ENCODE measurements around the gene NELL2. TPM values are rescaled to one million over a fixed set of nuclear protein-coding genes. Genes with fewer than 3 reads are reported as not detected.

NELL2 gene
- total and polyA plus RNA-seq, 4 donors: 0.09 to 0.42 (median 0.17) TPM; not detected in 1

GRCh38 chr12:44889926-44890325 lies 13.8 kb upstream of the NELL2 start (continued):
- no peak for TF ChIP-seq FOXA1 (IDR thresholded peaks at IDR 0.05)
- TF ChIP-seq YY1 (IDR thresholded peaks at IDR 0.05): no peak
- TF ChIP-seq, protein P1, sequence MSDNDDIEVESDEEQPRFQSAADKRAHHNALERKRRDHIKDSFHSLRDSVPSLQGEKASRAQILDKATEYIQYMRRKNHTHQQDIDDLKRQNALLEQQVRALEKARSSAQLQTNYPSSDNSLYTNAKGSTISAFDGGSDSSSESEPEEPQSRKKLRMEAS (IDR thresholded peaks at IDR 0.05): no peak
- TF ChIP-seq NR2F2 (IDR thresholded peaks at IDR 0.05): no peak
- no peak for TF ChIP-seq EGR1 (IDR thresholded peaks at IDR 0.05; ENCODE audit: low read depth in 2 of 2)
- TF ChIP-seq RAD21 (IDR thresholded peaks at IDR 0.05): no peak

DNA sequence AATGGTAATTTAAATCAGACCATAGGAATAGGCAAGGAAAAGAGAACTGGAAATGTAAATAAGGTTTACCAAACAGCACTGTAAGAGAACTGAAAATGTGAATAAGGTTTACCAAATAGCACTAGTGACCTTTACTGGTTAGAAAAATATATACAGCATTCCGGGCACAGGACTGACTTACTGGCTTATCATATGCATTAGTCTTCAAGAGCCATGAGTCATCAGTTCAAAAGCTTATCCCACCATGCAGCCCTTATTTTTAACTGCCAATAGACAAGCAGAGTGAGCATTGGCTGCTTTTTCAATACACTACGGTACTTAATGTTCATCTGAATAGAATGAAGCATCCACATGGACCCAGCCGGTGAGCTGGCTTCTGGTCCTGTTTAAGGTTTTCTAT lies 13.0 kb upstream of the NELL2 start:
- Histone ChIP-seq H3K27me3 (ENCODE audit: control insufficient read depth in 4 of 4, insufficient read depth in 4 of 4, low read length in 3 of 4) (peaks cover 0 to 3% (median 0%) of the 10 kb centered on the region in 4 donors), H3K9ac (ENCODE audit: low read depth in 1 of 2, low read length in 2 of 2) (no peak overlapping the region), H3K4me3 (ENCODE audit: low read depth in 1 of 3, low read length in 3 of 3) (no peak overlapping the region), H3K9me3 (ENCODE audit: control insufficient read depth in 4 of 4, low read length in 3 of 4) (no peaks in the 10 kb centered on the region), H3K4me1 (ENCODE audit: control insufficient read depth in 4 of 4, insufficient read depth in 4 of 4, low read length in 3 of 4) (no peaks in the 10 kb centered on the region), H3K27ac (ENCODE audit: low read depth in 1 of 2, low read length in 2 of 2) (no peak overlapping the region), H3K36me3 (ENCODE audit: control insufficient read depth in 4 of 4, insufficient read depth in 3 of 4, low read depth in 1 of 4, low read length in 3 of 4) (no peaks in the 10 kb centered on the region)
- 78% methylated on average over 3 of the region's 3 CpGs for WGBS
- no peak for DNase-seq (ENCODE audit: low spot score)
- no peak for TF ChIP-seq FOXA2 (IDR thresholded peaks at IDR 0.05)
- TF ChIP-seq, protein P2, sequence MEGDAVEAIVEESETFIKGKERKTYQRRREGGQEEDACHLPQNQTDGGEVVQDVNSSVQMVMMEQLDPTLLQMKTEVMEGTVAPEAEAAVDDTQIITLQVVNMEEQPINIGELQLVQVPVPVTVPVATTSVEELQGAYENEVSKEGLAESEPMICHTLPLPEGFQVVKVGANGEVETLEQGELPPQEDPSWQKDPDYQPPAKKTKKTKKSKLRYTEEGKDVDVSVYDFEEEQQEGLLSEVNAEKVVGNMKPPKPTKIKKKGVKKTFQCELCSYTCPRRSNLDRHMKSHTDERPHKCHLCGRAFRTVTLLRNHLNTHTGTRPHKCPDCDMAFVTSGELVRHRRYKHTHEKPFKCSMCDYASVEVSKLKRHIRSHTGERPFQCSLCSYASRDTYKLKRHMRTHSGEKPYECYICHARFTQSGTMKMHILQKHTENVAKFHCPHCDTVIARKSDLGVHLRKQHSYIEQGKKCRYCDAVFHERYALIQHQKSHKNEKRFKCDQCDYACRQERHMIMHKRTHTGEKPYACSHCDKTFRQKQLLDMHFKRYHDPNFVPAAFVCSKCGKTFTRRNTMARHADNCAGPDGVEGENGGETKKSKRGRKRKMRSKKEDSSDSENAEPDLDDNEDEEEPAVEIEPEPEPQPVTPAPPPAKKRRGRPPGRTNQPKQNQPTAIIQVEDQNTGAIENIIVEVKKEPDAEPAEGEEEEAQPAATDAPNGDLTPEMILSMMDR (IDR thresholded peaks at IDR 0.05; ENCODE audit: low read depth, low read length, missing input control): no peak
- TF ChIP-seq YY1 (IDR thresholded peaks at IDR 0.05): no peak
- TF ChIP-seq EGR1 (IDR thresholded peaks at IDR 0.05; ENCODE audit: low read depth in 2 of 2): no peak
- TF ChIP-seq JUND (IDR thresholded peaks at IDR 0.05): no peak
- TF ChIP-seq HNF4G (IDR thresholded peaks at IDR 0.05): no peak
- TF ChIP-seq, protein P3, sequence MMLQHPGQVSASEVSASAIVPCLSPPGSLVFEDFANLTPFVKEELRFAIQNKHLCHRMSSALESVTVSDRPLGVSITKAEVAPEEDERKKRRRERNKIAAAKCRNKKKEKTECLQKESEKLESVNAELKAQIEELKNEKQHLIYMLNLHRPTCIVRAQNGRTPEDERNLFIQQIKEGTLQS (IDR thresholded peaks at IDR 0.05): no peak
- TF ChIP-seq FOXA1 (IDR thresholded peaks at IDR 0.05): no peak
- TF ChIP-seq, protein P1 (IDR thresholded peaks at IDR 0.05): no peak
- TF ChIP-seq, protein P4, sequence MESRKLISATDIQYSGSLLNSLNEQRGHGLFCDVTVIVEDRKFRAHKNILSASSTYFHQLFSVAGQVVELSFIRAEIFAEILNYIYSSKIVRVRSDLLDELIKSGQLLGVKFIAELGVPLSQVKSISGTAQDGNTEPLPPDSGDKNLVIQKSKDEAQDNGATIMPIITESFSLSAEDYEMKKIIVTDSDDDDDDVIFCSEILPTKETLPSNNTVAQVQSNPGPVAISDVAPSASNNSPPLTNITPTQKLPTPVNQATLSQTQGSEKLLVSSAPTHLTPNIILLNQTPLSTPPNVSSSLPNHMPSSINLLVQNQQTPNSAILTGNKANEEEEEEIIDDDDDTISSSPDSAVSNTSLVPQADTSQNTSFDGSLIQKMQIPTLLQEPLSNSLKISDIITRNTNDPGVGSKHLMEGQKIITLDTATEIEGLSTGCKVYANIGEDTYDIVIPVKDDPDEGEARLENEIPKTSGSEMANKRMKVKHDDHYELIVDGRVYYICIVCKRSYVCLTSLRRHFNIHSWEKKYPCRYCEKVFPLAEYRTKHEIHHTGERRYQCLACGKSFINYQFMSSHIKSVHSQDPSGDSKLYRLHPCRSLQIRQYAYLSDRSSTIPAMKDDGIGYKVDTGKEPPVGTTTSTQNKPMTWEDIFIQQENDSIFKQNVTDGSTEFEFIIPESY (IDR thresholded peaks at IDR 0.05): no peak
- TF ChIP-seq SP1 (IDR thresholded peaks at IDR 0.05): no peak
- TF ChIP-seq RAD21 (IDR thresholded peaks at IDR 0.05): no peak
- no peak for TF ChIP-seq NR2F2 (IDR thresholded peaks at IDR 0.05)
- TF ChIP-seq REST (IDR thresholded peaks at IDR 0.05): no peak
- no peak for TF ChIP-seq GABPA (IDR thresholded peaks at IDR 0.05 in 1 of 2, conservative IDR thresholded peaks at IDR 0.05 in 1 of 2)
- no peak for TF ChIP-seq HNF4A (conservative IDR thresholded peaks at IDR 0.05)
- no peak for TF ChIP-seq RXRA (IDR thresholded peaks at IDR 0.05)
- no peak for TF ChIP-seq TAF1 (conservative IDR thresholded peaks at IDR 0.05)

Data from liver (tissue), 9 donors.